GM19395 (cell line): ENCODE data around the gene SPATA2L.

Experiments
- ATAC-seq: cut with Tn5 transposase; IDR thresholded peaks from one replicate; pipeline ENCODE4 v1.9.1; 2021; ENCODE audit warnings: mild to moderate bottlenecking, moderate library complexity; ENCODE audit not compliant: unreplicated experiment

Gene SPATA2L

DNA sequence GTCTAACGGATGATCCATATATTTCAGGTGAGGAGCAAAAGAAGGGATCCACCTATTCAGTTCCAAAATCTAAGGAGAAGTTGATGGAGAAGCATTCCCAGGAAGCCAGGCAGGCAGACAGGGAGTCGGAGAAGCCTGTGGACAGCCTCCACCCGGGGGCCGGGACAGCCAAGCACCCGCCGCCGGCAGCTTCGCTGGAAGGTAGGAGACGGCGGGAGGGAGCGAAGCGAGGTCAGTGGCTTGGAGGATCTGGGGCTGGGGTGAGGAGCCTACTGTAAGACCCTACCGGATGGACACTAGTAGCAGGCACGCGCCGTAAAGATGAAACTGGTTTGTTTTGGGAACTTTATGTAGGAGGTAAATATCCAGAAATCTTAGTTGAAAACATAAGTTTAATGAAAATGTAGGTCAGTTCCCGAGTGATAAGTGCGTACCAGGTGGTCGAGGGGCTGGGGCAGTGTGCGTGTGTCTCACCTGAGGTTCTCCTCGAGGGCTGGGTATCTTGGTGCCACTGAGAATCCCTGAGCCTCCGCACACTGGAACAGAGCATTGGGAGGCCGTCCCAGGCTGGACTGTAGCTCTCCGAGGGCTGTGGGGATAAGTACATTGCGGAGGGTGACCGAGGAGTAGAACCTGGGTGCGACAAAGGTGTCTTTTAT lies 43.2 kb downstream of the SPATA2L start:
- ATAC-seq: no peak

DNA sequence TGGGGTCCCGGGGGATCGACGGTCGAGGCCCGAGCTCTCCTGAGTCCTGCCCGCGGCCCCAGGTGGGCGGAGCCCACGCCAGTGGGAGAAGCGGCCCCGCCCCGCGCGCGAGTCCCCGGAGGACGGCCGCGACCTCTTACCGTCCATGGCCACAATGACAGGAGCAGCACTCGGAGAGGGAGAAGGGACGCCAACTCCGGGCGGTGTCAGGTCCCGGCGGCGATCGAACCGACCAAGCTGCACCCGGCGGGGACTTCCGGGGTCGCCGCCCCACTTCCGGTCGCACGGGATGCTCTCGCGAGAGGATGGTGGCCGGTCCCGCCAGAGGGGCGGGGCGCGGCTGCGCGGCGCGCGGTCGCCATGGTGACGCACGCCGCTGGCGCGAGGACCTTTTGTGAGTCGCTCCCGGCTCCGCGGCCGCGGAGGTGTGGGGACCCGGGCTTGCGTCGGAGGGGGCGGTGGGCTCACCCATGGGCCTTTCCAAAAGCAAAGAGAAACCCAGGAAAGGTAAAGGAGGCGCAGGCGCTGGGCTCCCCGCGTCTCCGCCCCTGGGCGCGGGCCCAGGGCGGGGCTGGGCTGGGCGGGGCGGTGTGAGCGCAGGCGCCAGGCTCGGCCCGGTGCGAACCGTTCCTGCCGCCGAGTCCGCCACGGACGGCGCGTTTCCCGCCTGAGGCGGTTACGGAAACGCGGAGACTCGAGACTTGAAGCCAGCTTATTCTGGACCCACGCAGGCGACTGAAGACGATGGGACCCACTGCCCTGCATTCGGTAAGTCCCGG lies 43.9 kb downstream of the SPATA2L start, which contains the start of the genes CHMP1A and SPATA33:
TSS of gene CHMP1A (minus strand) at position 267 of the 779 bp plus-strand sequence. CDS start at position 147, 120 bp downstream.
TSS of gene SPATA33 (plus strand) at position 395 of the 779 bp plus-strand sequence. CDS start at position 471, 76 bp downstream.
- ATAC-seq: peak; percentile 92

DNA sequence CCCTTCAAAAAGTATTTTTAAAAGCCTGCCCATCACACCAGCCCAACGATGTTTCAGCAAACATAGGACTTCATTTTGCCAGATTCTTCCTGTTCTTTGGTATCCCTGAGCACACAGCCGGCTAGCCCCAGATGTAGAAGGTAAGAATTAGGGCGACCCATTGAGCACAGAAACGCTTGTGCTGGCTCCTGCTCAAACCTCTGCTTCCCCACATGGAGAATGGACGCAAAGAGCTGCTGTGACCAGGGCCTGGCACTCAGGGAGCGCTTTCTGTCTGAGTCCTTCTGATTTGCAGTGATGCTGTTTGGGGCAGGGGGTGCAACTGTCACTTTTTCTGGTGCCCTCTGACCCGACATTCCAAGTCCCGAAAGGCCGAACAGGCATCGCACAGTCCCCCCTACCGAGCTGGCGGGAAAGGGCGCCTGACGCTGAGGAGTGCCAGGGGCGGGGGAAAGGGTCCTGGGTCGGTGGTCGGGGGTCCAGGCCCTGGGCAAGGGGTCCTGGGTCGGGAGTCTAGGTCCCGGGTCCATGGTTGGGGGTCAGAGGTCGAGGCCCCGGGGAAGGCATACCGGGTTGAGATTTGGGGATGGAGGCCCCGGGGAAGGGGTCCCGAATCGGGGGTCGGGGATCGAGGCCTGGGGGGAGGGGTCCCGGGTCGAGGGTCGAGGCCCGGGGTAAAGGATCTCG lies 44.9 kb downstream of the SPATA2L start:
- no peak for ATAC-seq

DNA sequence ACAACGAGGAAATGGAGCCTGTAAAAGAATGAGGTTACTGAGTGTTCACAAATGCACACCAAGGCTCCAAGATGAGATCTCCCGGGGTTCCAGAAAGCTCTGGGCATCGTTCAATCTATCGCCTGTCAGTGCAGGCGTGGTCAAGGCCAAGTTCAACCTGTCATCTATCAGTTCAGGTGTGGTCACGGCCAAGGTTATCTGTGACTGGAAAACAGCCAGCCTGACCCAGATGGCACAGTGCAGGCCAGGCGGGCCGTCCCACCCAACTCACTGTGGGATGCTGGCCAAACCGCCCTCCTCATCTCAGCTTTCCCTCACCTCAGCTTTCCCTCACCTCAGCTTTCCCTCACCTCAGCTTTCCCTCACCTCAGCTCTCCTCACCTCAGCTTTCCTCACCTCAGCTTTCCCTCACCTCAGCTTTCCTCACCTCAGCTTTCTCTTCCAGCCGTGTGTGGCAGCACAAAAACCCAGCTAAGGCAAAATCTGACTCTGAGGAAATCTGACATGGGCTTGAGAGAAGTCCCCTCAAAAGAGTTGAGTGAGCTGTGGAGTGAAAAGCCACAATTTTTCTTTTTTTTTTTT lies 46.4 kb downstream of the SPATA2L start:
- ATAC-seq: no peak

DNA sequence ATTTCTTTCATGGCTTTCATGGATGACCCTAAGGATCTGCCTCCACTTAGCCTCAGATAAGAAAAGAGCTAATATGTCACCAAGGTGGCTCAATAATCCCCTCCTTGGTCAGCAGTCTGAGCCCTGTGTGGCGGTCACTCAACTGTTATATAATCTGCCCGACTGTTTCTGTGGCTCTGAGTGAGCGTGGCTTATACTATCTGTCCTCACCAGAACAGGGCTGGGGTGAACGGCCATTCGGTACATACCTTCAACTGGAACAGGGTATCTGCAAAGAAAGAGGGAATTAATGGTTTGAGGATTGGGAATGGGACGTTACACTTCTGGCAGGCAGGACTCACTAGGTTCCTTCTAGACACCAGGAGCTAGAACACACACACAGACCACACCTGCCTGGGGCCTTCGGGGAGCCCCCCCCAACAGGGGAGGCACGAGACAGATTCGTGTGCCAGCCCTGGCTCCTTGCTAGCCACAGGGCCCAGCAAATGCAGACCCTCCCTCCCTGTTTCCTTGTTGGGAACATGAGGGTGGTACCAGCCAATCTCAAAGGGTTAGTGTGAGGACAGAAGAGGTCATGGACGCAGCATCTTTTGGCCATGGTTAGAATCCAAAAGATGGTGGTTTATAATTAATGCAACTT lies 47.7 kb downstream of the SPATA2L start:
- ATAC-seq: no peak

DNA sequence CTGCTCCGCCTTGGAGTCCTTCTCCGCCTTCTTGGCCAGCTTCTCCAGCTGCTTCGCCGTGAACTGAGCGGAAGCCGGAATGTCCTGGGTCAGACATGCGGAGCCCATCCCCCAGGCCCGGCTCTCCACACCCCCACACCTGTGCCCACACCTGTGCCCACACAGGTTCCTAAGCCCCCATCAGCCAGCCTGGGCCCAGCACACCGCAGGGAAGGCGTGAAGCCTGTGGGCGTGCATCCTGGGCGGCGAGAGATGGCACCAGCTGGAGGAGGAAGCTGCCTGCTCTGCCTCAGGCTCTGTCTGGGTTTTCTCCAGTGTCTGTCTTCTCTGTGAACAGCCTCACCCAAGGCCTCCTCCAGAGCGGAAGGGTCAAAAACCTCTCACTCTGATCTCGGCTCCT lies 49.9 kb downstream of the SPATA2L start:
- no peak for ATAC-seq

DNA sequence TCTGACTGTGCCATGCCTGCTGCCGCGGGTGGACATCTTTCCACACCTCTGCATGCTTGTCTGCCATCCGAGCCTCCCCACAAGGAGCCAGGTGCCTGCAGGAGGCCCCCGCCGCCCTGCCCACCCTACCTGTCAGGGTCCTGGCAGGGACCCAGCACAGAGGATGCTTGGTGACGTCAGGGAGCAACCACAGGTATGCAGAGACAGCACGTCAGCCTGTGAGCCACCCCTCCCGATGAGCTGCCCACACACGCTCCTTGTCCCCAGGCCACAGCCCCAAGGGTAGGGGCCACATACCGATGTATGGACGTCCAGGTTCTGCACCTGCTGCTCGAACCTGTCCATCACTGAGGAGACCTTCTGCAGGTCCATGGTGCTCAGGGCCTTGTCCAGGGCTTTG lies 54.6 kb downstream of the SPATA2L start:
- ATAC-seq: no peak
